ELF-1 (cell line): Measurements from ENCODE around the gene CALHM1.
"Not testable (repeated sequence)": the region's sequence is repeated elsewhere in the genome, so short reads cannot be mapped to it uniquely, and the experiment has no call there.

Experiments
- DNase-seq: peaks from one replicate; pipeline ENCODE4 v3.0.0-alpha.2; 2016; ENCODE audit warnings: low read depth, low spot score

The CALHM1 gene

DNA sequence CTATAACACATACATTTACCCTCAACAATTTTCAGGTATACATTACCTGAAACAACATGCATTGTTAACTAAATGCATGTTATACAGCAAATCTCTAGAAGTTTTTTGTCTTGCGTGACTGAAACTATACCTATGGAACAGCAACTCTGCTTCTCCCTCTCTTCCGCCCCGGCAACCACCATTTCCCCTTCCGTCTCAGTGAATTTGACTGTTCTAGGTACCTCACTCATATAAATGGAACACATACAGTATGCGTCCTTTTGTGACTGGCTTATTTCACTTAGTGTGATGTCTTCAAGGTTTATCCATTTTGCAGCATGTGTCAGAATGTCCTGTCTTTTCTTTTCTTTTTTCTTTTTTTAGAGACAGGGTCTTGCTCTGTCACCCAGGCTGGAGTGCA lies 29.1 kb downstream of the CALHM1 start:
- DNase-seq: no peak

DNA sequence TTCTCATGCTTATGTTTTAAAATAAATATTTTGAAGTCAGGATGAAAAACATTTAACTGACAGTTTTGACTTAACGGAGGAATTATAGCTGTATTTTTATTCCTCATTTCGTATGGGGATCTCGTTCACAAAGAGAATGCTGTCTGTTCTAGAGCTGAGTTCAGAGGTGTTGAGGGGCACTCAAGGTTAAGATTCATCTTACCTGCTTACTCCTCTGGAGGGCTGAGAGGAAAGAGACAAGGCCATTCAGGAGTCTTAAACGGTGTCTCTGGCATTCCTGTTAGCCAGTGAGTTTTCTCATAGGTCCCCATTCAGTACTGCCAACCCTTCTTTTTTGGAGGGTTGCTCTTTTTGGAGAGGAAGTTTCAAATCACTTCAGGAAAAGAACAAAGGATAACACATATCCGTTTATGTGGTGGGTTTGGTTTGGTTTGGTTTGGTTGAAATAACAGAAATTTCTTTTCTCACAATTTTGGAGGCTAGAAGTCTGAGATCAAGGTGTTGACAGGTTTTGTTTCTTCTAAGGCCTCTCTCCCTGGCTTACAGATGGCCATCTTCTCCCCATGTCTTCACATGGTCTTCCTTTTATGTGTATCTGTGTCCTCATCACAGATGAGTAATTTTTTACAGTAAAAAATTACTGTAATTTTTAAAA lies 29.6 kb downstream of the CALHM1 start:
- no peak for DNase-seq

GRCh38 chr10:103427866-103428265 lies 30.8 kb downstream of the CALHM1 start:
- DNase-seq: no peak

DNA sequence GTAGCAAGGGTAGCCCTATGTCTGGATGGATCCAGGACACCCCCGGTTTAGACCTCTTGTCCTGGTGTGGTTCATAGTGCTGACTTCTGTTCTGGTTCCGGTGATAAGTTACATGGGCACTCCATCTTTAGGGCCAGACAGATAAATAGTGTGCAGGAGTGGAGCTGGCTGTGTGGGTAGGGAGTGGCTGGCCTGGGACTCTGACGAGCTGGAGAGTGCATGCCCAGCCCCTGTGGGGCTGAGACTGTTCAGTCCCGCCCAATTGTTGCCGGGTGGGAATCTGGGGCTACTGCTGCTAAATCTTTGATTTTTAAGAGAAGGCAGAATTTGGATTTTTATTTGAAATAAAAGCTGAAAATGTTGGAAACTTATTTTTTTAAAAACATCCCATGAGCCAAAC lies 35.0 kb downstream of the CALHM1 start:
- no peak for DNase-seq

GRCh38 chr10:103419101-103419500 lies 39.6 kb downstream of the CALHM1 start:
- DNase-seq: no peak

- no peak for DNase-seq
Observed at GRCh38 chr10:103417601-103418000, 41.1 kb downstream of the CALHM1 start.

DNA sequence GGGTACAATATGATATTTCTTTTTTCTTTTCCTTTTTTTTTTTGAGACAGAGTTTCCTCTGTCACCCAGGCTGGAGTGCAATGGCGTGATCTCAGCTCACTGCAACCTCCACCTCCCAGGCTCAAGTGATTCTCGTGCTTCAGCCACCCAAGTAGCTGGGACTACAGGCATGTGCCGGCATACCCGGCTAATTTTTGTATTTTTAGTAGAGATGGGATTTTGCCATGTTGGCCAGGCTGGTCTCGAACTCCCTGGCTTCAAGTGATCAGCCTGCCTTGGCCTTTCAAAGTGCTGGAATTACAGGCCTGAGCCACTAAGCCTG lies 41.6 kb downstream of the CALHM1 start:
- DNase-seq: not testable (repeated sequence)

DNA sequence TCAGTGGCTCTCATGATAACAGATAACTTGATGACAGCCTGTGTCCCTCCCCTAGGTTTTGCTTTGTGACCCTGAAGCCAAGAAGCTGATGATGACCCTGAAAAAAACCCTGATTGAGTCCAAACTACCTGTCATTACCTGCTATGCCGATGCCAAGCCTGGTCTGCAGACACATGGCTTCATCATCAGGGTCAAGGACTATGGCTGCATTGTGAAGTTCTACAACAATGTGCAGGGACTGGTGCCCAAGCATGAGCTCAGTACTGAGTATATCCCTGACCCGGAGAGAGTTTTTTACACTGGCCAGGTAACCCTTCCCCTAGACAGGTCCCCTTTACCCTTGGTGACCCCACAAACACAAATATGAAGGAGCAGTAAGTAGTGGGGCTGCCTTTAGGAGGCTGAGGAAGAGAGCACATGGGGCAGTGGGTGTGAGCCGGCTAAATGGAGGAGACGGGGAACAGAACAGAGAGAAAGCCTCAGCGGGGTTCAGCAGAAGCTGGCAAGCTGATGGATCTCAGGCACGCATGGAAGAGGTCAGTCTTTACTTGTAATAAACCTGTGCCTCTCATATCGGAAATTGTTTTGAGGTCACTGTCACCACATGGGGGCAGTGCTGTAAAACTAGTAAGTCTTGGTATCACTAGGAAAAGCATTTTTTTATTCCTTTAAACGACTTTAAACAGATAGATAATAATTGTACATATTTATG lies 42.1 kb downstream of the CALHM1 start:
- no peak for DNase-seq

DNA sequence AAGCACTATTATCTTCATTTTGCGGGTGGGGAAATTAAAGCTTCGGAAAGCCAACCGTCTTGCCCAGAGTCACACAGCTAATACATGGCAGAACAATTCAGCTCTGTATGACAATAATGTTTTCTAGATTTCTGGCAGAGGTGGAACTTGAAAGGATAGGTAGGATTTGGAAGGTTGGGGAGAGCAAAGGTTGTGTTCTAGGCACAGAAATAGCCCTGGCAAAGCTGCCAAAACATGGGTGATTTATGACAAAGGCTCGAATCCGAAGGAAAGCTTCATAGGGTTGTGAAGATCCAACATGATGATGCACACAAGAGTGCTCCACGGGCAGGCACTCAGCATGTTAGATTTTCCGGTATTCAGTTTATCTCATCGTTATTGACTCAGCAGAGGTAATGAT lies 43.1 kb downstream of the CALHM1 start:
- DNase-seq: no peak

- no peak for DNase-seq
Observed at GRCh38 chr10:103413564-103413963, 45.1 kb downstream of the CALHM1 start.
